Muscle of back (tissue), 13 donors: ENCODE measurements around the gene NABP2. TPM values are rescaled to one million over a fixed set of nuclear protein-coding genes. Genes with fewer than 3 reads are reported as not detected.

Source experiments
- DNase-seq, 3 donors: peaks; one replicate each; pipeline versions ENCODE4 v3.0.0 to v3.0.0-alpha.2; 2013
- long read RNA-seq, 9 donors: transcript quantifications; one replicate each; lab custom pipeline, GENCODE V29; 2026
- polyA plus RNA-seq, 10 donors: library from polyadenylated mRNA; unstranded; fragments of 120-200 nt; gene quantifications; one replicate each; pipeline ENCODE4 v1.2.1, GENCODE V29; 2013; ENCODE audit not compliant: insufficient read length in 10 of 10

NABP2 gene
- 10 to 100 TPM; 13.7 to 22.0 (median 19.3) TPM for polyA plus RNA-seq
- long read RNA-seq, donor 1, transcript NABP2-201 (7 exons, 1,417 nt): major isoform, 6 of 8 reads
- long read RNA-seq, donor 1, partial matches to known transcripts: 0 of 8 reads
- long read RNA-seq, donor 1, other reads (novel, unspliced or antisense): 0 of 8 reads
- long read RNA-seq, donor 2, partial matches to known transcripts: 0 of 10 reads
- long read RNA-seq, donor 2, other reads (novel, unspliced or antisense): 0 of 10 reads
- long read RNA-seq, donor 3: 0 reads
- long read RNA-seq, donor 4, transcript NABP2-201 (7 exons, 1,417 nt): major isoform, 6 of 16 reads
- long read RNA-seq, donor 4, partial matches to known transcripts: 6 of 16 reads
- long read RNA-seq, donor 4, other reads (novel, unspliced or antisense): 0 of 16 reads
- long read RNA-seq, donor 5, transcript NABP2-201 (7 exons, 1,417 nt): major isoform, 6 of 9 reads
- long read RNA-seq, donor 5, partial matches to known transcripts: 0 of 9 reads
- long read RNA-seq, donor 5, other reads (novel, unspliced or antisense): 0 of 9 reads
- long read RNA-seq, donor 6, transcript NABP2-201 (7 exons, 1,417 nt): major isoform, 9 of 20 reads
- long read RNA-seq, donor 6, partial matches to known transcripts: 7 of 20 reads
- long read RNA-seq, donor 6, other reads (novel, unspliced or antisense): 0 of 20 reads
- long read RNA-seq, donor 7, transcript NABP2-201 (7 exons, 1,417 nt): major isoform, 6 of 20 reads
- long read RNA-seq, donor 7, partial matches to known transcripts: 11 of 20 reads
- long read RNA-seq, donor 7, other reads (novel, unspliced or antisense): 0 of 20 reads
- long read RNA-seq, donor 8, partial matches to known transcripts: 10 of 18 reads
- long read RNA-seq, donor 8, other reads (novel, unspliced or antisense): 0 of 18 reads
- long read RNA-seq, donor 9: 0 reads

DNA sequence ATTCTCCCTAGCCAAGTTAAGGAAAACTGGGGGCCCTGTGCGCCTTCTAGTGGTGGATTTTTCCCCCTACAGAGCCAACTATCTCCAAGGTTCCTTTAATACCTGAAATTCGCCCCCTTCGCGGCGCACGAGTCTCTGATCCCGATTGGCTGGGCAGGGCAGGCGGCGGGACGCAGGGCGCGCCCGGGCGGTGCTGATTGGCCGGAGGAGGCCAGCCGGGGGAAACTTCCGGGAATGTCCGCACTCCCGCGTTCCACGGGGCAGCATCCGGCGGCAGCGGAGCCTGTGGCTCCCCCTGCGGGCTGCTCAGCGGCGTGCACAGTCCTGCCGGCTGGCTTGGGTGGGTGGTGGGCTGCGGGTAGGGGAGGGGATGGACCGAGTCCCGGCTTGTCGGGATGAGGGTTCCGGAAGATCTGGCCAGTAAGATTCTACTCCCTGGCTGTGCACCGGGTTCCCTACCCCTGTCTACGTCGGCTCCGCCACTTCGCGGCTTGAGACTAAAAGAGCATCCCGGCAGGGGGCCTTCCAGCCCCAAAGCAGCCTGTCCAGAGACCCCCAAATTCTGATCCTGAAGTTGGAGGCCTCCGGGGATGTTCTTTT, at the start of gene NABP2:
TSS of gene NABP2 (plus strand) at position 241 of the 600 bp plus-strand sequence. CDS start 515 bp downstream, outside the sequence.
- peak; percentile 98 to 99 (median 99) for DNase-seq

DNA sequence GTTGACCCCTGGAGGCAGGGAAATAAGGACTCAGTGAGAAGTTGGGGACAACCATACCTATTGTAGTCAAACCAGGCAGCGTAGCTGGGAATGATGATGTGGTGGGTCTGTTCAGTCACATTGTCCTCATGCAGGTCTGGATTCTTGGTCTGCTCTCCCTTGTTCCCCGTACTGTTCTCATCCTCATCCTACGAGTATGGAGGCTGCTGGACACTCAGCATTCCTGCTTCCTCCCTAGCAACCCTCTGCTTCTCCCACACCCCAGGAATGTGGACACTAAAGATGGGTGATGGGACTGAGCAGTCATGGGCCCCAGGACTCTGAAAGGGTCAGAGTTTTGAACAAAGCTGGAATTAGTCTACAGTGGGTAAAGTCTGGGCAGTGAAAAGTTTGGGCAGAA, 45.8 kb upstream of the NABP2 start:
- DNase-seq: no peak

DNA sequence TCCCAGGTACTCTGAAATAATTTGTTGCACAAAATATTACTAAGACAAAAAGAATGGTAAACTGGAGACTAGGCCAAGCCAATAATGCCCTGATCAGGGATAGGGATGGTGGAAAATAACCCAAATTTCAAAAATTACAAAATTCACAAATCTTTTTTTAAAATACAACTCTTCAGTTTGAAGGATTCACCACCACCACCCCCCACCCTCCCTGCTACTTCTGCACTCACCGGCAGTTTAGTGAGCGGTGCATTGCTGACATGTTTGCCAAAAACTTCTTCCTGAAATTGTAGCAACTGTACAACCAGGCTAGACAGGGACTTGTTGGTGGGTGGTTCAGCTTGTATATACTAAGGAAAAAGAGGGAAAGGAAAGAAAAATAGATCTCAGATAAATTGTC, 37.2 kb upstream of the NABP2 start:
- DNase-seq: no peak

DNA sequence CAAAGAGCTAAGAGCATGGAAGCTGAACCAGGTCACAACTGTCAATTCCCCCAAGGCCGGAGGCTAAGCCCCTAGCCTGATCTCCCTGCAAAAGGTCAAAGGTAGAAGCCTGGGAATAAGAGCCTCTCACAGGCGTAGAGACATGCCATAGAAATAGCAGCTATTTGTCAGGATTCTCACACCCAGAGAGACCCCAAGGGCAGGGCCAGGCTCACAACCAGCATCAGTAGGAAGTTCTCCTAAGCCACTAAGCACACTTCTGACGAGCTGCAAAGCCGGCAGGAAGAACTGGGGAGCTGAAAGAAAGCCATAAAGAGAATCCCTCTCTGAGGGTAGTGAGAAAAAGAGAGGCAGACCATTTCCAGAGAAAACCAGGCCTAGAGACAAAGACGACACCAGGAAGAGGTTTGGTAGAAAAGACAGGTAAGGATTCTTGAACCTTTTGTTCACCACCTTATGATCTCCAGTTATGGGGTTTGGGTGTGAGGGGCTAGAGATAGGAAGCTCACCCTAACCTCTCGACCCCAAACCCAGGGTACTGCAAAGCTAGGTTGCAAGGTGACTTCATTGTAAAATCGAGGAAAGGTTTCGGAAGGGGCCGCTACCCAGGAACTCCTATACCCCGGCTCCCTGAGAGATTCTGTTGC, 35.9 kb upstream of the NABP2 start:
- DNase-seq: peak in 1 of 3 donors; percentile 35

DNA sequence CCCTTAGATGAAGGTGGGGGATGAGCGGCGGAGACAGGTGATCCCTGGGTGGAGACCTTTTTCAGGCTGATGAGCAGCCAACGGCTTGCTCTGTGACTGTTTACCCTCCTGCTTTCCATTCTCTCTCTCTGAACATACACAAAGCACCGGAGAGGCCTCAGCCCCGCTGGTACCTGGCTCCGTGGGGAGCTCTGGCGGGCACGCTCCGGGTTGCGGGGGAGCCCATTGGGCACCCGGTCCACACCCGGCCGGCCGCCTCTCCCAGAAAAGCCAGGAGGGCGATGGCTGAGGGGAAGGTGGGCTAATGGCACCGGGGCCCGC, 35.4 kb upstream of the NABP2 start:
- peak in 1 of 3 donors; percentile 55 for DNase-seq

DNA sequence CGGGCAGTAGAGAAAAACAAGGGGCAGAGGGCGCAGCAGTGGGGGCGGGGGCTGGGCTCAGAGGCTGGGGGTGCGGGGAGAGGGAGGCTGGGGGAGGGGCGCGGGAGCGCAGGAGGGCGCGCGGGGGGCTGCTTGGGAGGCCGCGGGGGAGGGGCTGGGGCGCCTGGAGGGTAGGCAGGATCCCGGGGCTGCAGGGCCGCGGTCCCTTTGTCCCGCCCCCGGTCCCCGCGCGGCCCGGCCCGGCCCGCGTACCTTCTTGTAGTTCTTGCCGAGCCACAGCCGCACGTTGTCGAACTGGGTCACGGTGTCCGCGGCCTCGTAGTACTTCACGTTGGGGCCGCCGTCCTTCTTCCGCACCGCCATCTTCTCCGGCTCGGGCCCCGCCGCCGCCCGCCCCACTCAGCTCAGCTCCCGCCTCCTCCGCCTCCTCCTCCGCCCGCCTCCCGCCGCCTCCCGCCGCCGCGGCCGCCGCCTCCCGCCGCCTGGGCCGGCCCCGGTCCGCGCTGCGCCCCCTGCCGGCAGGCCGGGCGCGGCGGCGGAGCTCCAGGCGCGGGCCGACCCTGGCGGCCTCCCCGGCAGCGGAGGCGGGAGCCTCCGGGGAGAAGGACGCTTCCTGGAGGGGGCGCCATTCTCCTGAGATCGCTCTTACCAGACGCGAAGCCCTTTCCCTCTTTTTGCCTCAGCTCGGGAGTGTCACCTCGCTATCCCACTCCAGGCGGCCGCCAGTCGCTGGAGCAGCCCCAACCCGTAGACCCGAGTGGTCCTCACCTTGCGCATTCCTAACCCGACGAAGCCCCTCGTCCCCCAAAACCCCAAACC, 34.8 kb upstream of the NABP2 start, which contains the start of gene SMARCC2:
TSS of gene SMARCC2 (minus strand) at position 385 of the 819 bp plus-strand sequence. CDS start at position 363, 22 bp downstream.
- peak; percentile 87 to 94 (median 91) for DNase-seq

DNA sequence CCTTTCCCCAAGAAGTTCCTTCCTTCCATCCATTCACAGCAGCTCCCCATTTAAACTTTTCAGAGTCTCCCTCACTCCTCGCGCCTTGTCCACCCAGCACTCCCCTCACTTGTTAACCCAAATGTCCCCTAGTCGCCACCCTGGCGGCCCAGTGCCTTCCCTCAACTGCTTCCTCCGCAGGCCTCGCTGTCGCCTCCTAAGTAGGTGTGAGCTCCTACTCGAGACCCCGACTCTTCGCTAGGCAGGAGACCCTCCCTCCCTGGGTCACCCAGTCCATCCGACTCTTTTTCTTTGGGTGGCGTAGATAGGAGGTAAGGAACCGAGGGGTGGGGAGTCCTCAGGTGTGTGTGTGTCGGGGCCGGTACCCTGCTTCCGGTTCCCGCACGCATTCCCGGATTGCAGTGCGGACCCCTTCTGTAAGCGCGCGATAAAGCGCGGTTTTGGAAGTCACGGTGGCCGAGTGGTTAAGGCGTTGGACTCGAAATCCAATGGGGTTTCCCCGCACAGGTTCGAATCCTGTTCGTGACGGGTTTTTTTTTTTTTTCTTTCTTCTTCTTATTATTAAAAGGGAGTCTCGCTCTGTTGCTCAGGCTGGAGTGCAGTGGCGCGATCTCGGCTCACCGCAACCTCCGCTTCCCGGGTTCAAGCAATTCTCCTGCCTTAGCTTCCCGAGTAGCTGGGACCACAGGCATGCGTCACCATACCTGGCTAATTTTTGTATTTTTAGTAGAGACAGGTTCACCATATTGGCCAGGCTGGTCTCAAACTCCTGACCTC, 34.0 kb upstream of the NABP2 start:
- DNase-seq: peak; percentile 87 to 96 (median 94)

DNA sequence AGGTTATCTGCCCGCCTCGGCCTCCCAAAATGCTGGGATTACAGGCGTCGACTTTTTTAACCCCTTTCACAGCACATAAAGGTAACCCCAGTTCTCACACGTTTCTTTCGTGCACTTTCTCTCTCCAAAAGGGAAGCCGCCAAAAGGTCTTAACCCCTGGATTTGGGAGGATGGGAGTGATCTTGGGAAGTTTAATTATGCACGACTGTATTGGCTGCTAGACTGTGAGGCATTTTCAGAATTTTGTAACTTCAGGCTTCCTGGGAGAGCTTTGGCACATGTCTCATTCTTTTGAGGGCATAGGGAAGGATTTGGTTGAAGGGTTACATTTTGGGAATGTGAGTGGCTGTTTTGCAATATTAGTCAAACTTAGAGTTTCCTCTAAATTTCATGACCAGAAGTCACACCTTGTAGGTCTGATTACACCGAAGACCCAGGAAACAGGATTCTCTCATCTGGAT, 33.4 kb upstream of the NABP2 start:
- peak in 1 of 3 donors; percentile 24 for DNase-seq

DNA sequence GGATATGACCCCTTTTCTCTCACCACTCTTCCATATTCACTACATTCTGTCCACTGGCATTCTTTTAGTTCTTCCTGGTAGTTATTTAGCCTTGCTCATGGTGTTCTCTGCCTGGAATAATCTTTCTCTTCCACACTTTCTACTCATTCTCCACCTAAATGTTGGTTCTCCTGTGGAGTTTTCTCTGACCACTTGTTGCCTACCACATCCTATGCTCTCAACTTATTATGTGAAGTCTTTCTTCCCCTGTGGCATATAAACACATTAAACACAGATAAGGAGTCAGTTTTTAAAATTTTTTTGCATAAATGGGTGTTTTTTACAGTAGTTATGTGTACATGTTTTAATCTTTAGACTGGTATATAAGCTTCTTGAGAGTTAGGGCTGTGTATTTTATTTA, 31.6 kb upstream of the NABP2 start:
- no peak for DNase-seq

DNA sequence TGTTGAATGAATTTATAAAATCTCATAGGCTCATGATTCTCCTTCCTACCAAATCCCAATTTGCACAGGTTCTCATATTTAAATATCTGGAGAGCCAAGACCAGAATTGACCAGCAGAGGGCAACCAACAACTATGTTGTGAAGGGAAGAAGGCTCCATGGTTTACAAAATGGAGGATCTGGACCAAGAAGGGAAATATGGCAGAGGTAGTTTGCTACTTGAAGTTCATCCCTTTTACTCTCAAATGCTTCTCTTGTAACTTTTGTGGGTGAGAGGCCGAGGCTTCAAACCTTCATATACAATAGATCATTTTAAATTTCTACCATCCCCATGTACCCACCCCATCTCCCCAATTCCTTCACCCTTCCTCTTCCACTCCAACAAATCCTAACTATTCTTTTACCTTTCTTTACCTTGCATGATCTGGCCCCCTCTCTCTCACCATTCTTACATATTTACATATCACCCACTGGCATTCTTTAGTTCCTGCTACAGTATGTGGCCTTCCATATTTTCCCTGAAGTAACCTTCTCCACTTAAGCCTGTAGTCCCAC, 31.0 kb upstream of the NABP2 start:
- DNase-seq: peak; percentile 76 to 87 (median 81)

DNA sequence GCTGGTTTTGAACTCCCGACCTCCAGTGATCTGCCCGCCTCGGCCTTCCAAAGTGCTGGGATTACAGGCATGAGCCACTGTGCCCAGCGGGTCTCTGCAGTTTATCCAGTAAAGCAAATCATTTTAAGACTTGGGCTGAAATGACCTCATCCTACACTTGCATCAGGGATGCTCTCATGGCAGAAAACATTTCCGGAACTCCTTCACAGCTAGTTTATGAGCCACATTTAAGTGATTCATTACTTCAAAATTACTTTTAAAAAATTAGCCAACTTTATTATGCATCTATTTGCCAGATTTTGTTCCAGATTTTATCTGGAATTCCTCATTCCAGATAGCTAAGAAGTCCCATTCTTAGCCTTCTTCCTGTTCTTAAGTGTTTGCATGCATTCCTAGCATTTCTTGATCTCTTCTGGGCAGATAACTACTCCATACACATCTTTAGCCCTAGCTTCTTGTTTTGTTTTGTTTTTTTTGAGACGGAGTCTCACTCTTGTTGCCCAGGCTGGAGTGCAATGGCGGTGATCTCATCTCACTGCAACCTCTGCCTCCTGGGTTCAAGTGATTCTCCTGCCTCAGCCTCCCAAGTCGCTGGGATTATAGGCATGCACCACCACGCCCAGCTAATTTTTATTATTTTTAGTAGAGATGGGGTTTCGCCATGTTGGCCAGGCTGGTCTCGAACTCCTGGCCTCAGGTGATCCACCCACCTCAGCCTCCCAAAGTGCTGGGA, 27.2 kb upstream of the NABP2 start:
- peak in 1 of 3 donors; percentile 78 for DNase-seq

DNA sequence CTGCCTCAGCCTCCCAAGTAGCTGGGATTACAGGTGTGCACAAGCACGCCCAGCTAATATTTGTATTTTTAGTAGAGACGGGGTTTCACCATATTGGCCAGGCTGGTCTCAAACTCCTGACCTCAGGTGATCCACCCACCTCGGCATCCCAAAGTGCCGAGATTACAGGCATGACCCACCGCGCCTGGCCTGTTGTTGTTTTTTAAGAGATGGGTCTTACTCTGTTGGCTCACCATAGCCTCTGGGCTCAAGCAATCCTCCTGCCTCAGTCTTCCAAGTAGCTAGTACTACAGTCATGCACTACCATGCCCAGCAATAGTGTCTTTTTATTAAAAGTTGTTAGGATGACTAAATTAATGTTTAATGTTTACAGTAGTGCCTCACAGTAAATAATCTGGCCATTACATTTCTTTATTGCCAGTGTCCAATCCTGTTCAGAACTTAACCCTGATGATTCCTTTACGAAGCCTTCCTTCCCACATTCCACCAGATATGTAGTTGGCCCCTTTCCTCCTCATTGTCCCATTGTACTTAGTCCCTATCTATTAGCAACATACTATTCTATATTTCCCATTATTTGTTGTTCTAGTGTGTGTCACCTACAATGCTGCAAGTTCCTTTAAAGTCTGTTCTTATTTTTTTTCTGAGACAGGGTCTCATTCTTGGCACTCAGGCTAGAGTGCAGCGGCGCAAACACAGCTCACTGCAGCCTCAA, 26.1 kb upstream of the NABP2 start:
- no peak for DNase-seq

DNA sequence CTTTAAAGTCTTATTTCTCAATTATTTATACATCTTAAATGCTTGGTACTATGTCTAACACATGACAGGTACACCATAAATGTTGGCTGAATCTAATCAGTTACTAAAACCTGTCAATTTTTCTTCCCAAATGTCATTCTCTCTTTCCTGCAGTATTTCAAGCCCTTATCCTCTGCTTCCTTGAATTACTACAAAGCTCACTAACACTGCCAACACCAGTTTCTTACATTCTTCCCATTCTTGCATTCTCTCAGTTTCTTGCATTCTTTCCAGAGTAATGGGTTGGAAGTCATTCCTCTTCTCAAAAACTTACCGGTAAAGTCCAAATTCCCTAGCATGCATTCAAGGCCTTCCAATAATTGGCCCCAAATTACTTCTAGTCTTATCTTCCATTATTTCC, 25.3 kb upstream of the NABP2 start:
- no peak for DNase-seq

DNA sequence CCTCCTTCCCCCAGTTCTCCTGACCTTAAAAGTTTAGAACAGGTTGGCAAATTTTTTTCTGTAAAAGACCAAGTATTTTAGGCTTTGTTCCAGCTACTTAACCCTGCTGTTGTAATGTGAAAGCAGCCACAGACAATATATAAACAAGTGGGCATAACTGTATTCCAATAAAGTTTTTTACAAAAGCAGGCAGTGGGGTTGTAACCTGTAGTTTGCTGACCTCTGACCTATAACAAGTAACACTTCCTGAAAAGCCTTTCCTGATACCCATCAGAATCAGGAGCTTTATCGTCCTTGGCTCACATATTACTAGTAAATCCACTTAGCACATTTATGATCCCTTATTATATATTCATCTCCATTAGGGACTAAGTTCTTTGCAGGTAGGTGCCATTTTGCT, 21.8 kb upstream of the NABP2 start:
- no peak for DNase-seq

DNA sequence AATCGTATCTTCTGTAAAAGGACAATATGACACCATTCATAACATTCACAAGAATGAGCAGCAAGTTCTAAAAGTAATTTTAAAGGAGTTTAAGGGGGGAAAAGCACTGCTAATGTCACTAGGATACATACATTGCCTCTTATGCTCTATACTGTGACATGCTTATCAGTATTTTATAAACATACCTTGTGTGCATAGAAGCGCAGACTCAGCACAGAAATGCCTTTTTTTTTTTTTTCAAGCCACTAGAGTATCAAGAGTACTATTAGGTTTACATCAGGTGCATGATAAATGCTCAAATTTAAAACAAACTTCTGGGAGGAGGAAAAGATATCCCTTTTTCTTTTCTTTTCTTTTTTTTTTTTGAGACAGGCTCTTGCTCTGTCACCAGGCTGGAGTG, 21.3 kb upstream of the NABP2 start:
- DNase-seq: no peak

DNA sequence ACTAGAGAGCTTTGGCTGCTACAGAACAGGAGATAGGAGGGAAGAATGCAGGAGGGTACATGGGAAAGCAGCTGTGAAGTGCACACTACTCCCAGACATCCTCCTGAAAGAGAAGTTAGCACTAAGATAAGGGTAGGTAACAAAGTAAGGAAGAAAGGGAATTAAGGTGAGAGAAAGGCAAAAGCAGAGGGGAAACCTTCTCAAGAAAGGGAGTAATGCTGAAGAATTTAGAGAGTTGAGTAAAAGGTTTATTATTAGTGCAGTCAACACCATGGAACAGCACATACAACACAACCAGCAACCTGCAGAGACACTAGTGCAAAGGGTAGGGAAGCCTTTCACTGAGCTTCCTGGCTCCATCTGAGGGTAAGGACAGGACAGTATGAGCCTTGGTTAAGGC, 19.9 kb upstream of the NABP2 start:
- DNase-seq: no peak

DNA sequence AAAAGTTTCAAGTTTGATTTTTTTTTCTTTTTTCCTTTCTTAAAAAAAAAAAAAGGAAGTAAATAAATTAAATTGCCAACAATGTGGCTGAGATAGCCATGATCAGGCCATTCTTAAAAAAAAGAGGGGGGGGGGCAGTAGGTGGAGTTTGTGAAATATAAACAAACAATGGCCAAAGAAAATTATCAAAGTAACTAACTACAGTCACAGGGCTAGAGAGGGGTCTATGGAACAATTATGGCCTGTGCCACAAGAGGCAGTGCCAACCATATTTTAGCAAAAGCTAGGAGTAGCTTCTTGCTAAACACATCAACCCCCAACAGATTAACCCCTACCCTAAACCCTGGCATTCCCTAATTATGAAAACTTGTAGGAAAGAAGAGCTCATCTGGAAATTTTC, 18.7 kb upstream of the NABP2 start:
- no peak for DNase-seq
